ENCODE data around the gene CSNK2B.

The CSNK2B gene

GRCh38 chr6:31715022-31715958 is 49.4 kb downstream of the CSNK2B start, which contains the start of gene LY6G6D:
Gene LY6G6D (plus strand): TSS chr6:31715348. CDS start chr6:31715356, 8 bp downstream.
- DNase-seq: no peak

- no peak for DNase-seq
These were observed 51.8 kb downstream of the CSNK2B start for GRCh38 chr6:31717499-31718222.

GRCh38 chr6:31718265-31718664 is 52.4 kb downstream of the CSNK2B start:
- DNase-seq: no peak

DNA sequence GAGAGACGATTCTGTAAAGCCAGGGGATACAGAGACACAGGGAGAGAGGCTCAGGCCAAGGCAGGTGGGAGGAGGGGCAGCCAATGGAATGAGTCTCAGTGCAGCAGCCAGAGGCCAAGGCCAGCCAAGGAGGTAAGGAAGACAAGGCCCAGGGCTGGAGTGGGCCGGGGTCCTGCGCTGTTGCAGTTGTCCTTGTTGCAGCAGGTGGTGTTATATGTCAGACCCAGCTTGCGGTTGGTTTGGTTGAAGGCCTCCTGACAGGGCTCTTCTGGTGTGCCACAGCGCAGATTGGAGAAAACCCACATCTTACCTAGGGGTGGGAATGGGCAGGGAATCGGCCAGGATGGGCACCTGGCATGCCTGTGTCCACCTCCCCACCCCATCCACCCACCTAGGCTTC is 53.1 kb downstream of the CSNK2B start:
- DNase-seq: no peak
